ENCODE measurements around the gene PPIH.
"Not testable (repeated sequence)": the region's sequence is repeated elsewhere in the genome, so short reads cannot be mapped to it uniquely, and the experiment has no call there.

PPIH gene

DNA sequence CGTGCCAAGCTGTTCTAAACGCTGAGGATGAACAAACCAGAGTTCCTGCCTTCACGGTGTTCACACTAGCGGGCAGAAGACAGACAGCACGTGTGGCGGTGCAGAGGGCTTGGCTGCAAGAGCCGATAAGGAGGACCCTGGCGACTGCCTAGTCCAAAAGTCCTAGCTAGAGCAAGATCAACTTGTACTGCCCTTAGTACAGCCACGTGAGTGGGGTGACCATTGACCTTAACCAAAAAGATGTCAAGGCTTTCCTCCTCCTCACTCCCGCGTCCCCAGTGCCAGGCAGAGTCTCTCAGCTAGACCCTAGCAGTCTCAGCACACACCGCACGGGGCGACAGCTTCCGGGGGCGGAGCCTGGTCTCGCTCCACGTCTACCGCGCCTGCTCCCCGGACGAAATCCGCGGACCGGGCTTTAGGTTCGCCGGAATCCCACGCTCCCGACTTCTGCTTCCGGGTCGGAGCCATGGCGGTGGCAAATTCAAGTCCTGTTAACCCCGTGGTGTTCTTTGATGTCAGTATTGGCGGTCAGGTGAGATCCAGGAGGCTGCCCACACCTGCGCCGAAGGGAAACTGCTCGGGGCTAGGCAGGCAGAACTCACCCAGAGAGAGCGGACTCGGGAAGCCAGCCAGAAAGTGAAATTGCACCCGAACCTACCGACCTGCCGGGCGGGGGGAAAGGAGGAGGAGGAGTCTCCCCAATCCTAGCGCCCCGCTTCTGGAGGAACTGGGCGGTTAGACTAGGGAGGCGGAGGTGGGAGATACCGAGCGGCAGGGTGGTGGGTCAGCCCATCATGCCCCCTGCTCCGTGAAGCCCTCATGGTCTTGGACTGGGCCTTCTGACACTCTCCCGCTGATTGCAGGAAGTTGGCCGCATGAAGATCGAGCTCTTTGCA, at the start of gene PPIH:
PPIH (plus strand) TSS at position 443 of the 896 bp plus-strand sequence; CDS start at position 467, 24 bp downstream.
- peak; percentile 92 for DNase-seq (ENCODE audit: low spot score)

- no peak for DNase-seq (ENCODE audit: low spot score)
These were observed 44.5 kb upstream of the PPIH start for GRCh38 chr1:42613803-42614131.

DNA sequence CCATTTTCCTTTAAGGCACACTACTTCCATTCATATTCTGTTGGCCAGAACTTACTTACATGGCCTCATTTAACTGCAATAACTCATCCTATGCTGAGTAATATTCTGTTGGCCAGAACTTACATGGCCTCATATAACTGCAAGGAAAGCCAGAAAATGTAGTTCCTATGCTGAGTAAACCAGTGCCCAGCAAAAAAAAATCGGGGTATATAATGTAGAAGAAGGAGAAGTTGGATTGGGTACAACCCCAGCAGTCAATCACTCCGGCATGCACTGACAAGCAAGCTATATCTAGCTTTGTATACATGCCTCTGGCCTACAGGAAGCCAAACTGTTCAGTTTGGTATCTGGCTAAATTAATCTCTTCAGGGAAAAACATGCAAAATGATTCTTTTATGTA, 39.4 kb upstream of the PPIH start:
- no peak for DNase-seq (ENCODE audit: low spot score)

DNA sequence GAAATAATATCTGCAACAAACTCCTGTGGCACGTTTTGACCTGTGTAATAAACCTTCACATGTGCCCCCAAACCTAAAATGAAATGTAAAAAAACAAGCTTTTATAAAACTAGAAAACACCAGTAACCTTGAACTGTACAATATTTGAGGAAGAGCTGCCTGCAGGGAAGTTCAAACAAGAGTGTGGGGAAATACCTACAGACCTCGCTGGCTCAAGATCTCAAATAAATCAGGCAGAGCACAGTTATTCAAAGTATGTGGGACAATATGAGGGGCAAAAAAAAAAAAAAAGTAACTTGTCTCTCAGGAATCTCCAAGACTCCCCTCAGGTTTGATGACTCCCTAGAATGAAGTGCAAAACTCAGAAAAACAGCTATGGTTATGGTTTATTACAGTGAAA, 37.9 kb upstream of the PPIH start:
- no peak for DNase-seq (ENCODE audit: low spot score)

GRCh38 chr1:42621180-42621579, 37.0 kb upstream of the PPIH start:
- DNase-seq (ENCODE audit: low spot score) = not testable (repeated sequence)

DNA sequence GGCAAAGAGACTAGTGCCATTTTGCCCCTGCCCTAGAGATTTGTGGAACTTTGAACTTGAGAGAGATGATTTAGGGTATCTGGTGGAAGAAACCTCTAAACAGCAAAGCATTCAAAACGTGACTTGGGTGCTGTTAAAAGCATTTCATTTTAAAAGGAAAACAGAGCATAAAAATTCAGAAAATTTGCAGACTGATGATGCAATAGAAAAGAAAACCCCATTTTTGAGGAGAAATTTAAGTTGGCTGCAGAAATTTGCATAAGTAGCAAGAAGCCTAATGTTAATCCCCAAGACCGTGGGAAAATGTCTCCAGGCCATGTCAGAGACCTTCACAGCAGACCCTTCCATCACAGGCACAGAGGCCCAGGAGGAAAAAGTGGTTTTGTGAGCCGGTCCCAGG, 31.0 kb upstream of the PPIH start:
- DNase-seq (ENCODE audit: low spot score) = not testable (repeated sequence)

GRCh38 chr1:42639116-42639515, 19.1 kb upstream of the PPIH start:
- no peak for DNase-seq (ENCODE audit: low spot score)

DNA sequence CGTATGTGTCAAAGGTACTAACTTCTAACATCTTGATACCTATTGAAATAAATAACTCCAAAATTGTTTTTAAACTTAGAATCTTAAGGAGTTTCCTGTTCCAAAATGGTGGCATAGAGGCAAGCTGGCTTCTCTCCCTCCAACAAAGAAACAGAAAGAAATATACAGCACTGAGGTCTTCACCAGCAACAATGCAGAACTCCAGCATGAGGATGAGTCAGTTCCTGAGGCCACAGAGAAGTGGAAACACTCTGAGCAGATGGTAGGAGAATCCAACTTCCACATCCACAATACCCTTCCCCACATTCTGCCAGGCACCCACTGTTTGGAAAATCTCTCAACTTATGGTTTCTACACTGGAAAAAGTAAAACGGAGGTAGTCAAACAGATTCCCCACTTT, 12.2 kb upstream of the PPIH start:
- no peak for DNase-seq (ENCODE audit: low spot score)

GRCh38 chr1:42657201-42657600, 1.0 kb upstream of the PPIH start:
- DNase-seq (ENCODE audit: low spot score) = no peak

DNA sequence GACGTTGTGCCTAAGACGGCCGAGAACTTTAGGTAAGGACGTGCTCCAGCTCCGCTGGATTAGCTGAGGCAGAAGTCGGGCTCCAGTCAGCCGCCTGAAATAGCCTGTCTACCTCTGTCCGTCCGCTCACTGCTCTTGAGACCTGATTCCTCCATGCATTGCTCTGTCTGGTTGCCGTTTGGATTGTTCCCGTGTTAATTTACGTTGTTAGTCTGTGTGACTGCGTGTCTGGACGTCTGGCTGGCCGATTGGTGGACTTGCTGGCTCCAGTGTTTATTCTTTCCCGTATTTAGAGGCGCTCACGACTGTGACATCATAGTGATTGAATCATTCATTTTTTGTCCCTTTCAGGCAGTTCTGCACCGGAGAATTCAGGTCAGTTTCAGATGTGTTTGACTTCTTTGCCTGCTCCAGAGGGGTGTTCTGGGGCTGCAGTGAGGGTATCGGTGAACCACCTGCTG, 684 bp downstream of the PPIH start:
- DNase-seq (ENCODE audit: low spot score) = no peak

DNA sequence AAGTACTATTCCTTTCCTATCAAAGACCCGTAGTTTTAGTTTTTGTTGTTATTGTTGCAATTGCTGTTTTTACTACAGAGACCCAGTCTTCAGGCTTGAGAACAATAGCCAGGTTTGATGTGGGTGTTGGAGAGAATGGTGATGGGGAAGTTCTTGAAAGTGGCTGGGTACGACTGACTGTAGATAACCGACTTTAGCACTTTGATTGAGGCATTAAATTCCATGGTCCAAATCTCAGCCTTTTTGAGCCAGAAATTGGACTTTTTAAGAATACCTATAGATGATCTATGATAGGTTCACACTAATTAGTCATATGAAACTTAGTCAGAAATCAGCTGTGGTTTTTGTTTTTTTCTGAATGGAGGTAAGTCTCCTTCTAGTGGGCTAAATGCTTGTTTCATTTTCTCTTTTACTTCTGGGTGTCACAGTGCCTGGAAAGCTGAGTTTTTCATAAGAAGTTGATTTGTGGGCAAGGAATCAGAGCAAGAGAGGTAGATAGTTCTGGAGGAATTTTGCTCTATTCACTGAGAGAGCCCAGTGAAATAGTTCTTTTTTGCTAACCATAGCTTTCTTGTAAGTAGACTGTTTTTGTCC, 2.8 kb downstream of the PPIH start:
- no peak for DNase-seq (ENCODE audit: low spot score)

DNA sequence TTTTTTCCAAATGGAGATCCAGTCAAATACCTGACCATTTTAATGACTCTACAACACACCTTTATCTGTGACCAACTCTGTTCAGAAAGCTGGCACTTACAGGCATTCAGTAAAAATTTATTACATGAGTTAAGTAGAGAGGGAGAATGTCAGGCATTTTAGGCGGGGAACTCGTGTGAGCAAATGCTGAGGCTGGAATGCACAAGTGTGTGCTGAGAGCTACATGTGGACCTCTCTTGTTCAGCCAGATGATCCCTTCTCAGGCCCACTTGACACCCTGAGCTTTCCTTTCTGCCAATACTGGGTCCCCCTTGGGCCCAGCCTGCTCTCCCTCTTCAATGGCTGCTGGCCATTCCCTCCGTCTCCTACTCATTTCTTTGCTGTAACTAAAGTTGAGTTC, 11.7 kb downstream of the PPIH start:
- no peak for DNase-seq (ENCODE audit: low spot score)

DNA sequence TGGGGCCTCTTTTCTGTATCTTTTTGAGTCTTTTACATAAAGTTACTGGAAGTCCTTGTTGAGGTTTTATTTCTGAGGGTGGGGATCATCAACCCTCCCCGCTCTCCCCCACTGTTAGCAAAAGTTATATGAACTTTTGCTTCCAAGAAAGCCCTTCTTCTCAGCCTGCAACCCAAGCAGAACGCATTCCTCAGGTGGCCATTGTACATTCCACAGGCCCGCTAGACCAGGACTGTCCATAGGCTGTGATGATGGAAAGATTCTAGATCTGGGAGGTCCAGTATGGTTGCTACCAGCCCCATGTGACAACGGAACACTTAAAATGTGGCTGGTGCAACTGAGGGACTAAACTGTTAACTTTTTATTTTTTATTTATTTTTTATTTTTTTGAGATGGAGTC, 12.2 kb downstream of the PPIH start:
- DNase-seq (ENCODE audit: low spot score) = no peak

DNA sequence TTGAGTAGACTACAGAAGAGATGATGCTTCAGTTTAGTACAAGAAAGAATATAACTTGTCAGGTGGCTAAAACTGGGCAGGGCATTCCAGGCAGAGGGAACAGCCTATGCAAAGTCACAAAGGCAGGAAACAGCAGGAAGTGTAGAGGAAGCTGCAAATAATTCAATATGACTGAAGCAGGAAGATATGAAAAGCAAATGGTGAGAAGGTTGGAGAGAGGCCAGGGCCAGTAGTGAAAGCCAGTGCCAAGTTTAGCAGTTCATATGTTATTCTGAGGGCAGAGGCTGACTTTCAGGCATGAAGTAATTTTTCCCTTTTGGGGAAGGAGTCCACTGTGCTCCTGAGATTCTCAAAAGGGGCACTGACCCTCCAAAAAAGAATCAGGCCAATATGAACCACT, 16.0 kb downstream of the PPIH start:
- no peak for DNase-seq (ENCODE audit: low spot score)

DNA sequence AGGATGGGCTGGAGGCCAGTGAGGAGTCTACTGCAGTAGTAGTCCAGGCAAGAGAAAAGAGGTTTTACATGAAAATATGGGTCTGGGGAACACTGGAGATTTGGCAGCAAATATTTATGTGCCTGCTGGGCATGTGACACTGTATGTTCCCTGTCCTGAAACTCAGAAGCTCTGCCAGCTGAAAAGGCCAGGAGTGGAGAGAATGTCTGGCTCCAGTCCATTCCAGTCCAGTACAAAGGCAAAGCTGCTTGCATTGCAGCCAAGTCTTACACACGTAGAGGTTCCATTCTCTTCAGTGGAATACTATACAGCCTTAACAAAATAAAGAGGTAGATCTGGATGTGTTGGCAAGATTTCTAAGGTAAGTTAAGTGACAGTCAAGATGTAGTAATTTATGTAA, 16.5 kb downstream of the PPIH start:
- DNase-seq (ENCODE audit: low spot score) = no peak

GRCh38 chr1:42675467-42675866, 17.2 kb downstream of the PPIH start:
- no peak for DNase-seq (ENCODE audit: low spot score)

DNA sequence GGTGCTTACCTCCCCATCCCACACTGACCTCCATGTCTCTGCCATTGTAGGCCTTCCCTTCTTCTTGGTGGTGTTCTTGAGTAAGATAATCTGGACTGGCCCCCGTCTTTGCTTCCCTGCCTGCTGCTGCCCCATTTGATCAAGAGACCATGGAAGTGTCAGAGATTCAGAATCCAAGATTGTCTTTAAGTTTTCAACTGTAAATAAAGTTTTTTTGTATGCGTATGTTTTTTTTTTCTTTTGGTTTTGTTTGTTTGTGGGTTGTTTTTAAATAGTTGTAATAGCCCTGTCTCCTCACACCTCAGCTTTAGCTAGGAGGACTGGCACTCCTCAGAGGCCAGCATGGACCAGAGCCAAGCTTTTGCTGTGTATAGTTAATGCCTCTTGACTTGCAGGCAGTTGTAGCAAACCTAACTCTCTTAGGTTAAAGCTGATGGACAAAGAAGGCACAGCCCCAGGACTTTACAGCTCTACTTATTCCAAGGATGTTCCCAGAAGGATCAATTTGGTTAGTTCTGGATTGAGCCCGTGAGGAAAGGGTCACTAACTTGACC, 18.4 kb downstream of the PPIH start:
- DNase-seq (ENCODE audit: low spot score) = no peak

- DNase-seq (ENCODE audit: low spot score) = no peak
These were observed 21.3 kb downstream of the PPIH start for GRCh38 chr1:42679364-42679983.

DNA sequence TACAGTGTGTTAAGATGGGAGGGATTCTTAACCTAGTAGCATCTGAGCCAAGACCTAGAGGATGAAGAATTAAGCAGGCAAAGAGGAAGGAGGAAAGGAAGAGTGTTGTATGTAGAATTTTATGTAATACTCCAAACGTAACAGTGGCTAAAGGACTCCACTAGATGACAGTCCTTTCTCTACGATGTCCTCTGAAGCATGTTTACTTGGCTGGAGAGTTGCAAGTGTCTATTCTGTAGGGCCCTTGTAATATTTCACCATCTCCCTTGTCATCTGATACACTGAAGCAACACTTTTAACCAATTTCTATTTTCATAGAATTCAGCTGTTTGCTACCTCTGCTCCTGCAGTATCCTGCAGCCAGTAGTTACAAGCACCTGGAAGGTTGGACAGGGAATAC, 21.8 kb downstream of the PPIH start:
- no peak for DNase-seq (ENCODE audit: low spot score)

- DNase-seq (ENCODE audit: low spot score) = peak; percentile 30
These were observed 22.9 kb downstream of the PPIH start for GRCh38 chr1:42680921-42681683.

- DNase-seq (ENCODE audit: low spot score) = peak; percentile 98
These were observed 23.7 kb downstream of the PPIH start, which contains the start of gene YBX1 for GRCh38 chr1:42681741-42682483. YBX1 (plus strand) TSS chr1:42682418; CDS start chr1:42682566, 148 bp downstream.

- not testable (repeated sequence) for DNase-seq (ENCODE audit: low spot score)
These were observed 24.2 kb downstream of the PPIH start for GRCh38 chr1:42682484-42682738.
